Transverse colon (tissue), 4 donors: Measurements from ENCODE around the gene SPI1. TPM values are rescaled to one million over a fixed set of nuclear protein-coding genes. Genes with fewer than 3 reads are reported as not detected.

ENCODE experiments used
- DNase-seq: peaks from one replicate; pipeline ENCODE4 v3.0.0-alpha.2; 2019
- H3K27ac ChIP-seq, 4 donors: fragments of 200-600 bp; sonication (generic); 2 replicates each; pipeline ENCODE4 v1.5.1; 2016 to 2018; ENCODE audit warnings: inconsistent platforms in 4 of 4
- H3K27me3 ChIP-seq: fragments of 200-600 bp; sonication (generic); 2 replicates; pipeline ENCODE4 v1.5.1; 2017; ENCODE audit warnings: inconsistent platforms
- H3K36me3 ChIP-seq, 4 donors: fragments of 200-600 bp; sonication (generic); 2 replicates each; pipeline ENCODE4 v1.5.1; 2017 to 2019; ENCODE audit warnings: inconsistent platforms in 4 of 4
- H3K4me1 ChIP-seq, 4 donors: fragments of 200-600 bp; sonication (generic); 2 replicates each; pipeline ENCODE4 v1.5.1; 2017 to 2020; ENCODE audit warnings: inconsistent platforms in 4 of 4
- H3K4me3 ChIP-seq, 4 donors: fragments of 200-600 bp; sonication (generic); 1 replicate in 1 of 4; 2 replicates in 3 of 4; pipeline versions ENCODE4 v1.5.1 to v1.6.1; 2017 to 2019; ENCODE audit warnings: inconsistent platforms in 4 of 4
- H3K9me3 ChIP-seq, 2 donors: fragments of 200-600 bp; sonication (generic); 2 replicates each; pipeline ENCODE4 v1.5.1; 2017 to 2019; ENCODE audit warnings: inconsistent platforms in 2 of 2
- EP300 ChIP-seq: sonication (generic); formaldehyde crosslinking; IDR thresholded peaks from one replicate; pipeline ENCODE4 v1.6.1; 2017; ENCODE audit warnings: antibody characterized with exemption, low read depth
- POLR2A ChIP-seq: fragments of 450-650 bp; IDR thresholded peaks from one replicate; pipeline ENCODE4 v1.6.1; 2016; ENCODE audit warnings: antibody characterized with exemption, mild to moderate bottlenecking, moderate library complexity
- POLR2AphosphoS5 ChIP-seq, 3 donors: sonication (generic); formaldehyde crosslinking; IDR thresholded peaks; one replicate each; pipeline ENCODE4 v1.6.1; 2016; ENCODE audit warnings: antibody characterized with exemption in 3 of 3
- WGBS, 2 donors: methylation state at CpG; one replicate each; pipeline ENCODE4 v1.1.5; 2018; ENCODE audit warnings: low coverage in 1 of 2; 5-methylcytosine and 5-hydroxymethylcytosine counted together
- in situ Hi-C, 4 donors: fragments of 200-750 bp; cut with MboI; loops; one replicate each; pipeline versions ENCODE4 v1.15.0 to v1.15.1; 2017; ENCODE audit warnings: low sequenced_read_pairs in 3 of 4, low pct_ligation_motif_present in 1 of 4, low pct_unique_long_range_greater_than_20kb in 1 of 4
- intact Hi-C: fragments of 100-400 bp; cut with DNase I; formaldehyde crosslinking; loops from one replicate; pipeline ENCODE4 v1.15.1; 2023; ENCODE audit warnings: low total_unique reads
- total RNA-seq, 4 donors: library from RNA; depleted of rRNA; stranded (reverse); fragments of >200 nt; gene quantifications; one replicate each; pipeline ENCODE4 v1.1.0, GENCODE V29; 2016
- TF ChIP-seq, protein P1 (sequence below), 5 experiments: fragments of 200-600 bp in 3 of 5; fragments of 450-650 bp in 2 of 5; sonication (generic) in 3 of 5; IDR thresholded peaks; 1 replicate in 2 of 5; 2 replicates in 3 of 5; pipeline ENCODE4 v1.5.1; 2016 to 2017; ENCODE audit warnings: antibody characterized with exemption in 5 of 5, inconsistent platforms in 3 of 5, mild to moderate bottlenecking in 2 of 5, moderate library complexity in 1 of 5

The SPI1 gene
- total RNA-seq, 4 donors from 2014 or later = 7.1 to 35.5 (median 17.2) TPM

GRCh38 chr11:47331454-47332302 is 46.7 kb downstream of the SPI1 start:
- intact Hi-C loops (no loop called here), in situ Hi-C loops (no loop called here)
- TF ChIP-seq POLR2A (no peak), EP300 (no peak), POLR2AphosphoS5 (IDR thresholded peaks at IDR 0.05) (no peak)
- TF ChIP-seq, protein P1, sequence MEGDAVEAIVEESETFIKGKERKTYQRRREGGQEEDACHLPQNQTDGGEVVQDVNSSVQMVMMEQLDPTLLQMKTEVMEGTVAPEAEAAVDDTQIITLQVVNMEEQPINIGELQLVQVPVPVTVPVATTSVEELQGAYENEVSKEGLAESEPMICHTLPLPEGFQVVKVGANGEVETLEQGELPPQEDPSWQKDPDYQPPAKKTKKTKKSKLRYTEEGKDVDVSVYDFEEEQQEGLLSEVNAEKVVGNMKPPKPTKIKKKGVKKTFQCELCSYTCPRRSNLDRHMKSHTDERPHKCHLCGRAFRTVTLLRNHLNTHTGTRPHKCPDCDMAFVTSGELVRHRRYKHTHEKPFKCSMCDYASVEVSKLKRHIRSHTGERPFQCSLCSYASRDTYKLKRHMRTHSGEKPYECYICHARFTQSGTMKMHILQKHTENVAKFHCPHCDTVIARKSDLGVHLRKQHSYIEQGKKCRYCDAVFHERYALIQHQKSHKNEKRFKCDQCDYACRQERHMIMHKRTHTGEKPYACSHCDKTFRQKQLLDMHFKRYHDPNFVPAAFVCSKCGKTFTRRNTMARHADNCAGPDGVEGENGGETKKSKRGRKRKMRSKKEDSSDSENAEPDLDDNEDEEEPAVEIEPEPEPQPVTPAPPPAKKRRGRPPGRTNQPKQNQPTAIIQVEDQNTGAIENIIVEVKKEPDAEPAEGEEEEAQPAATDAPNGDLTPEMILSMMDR (IDR thresholded peaks at IDR 0.05) = no peak
- Histone ChIP-seq H3K36me3 (peaks cover 0 to 24% (median 5%) of the 10 kb centered on the region in 4 donors), H3K27me3 (no peaks in the 10 kb centered on the region), H3K9me3 (no peaks in the 10 kb centered on the region), H3K4me1 (peaks cover 0 to 20% (median 12%) of the 10 kb centered on the region in 4 donors), H3K4me3 (no peak overlapping the region), H3K27ac (peak overlapping the region; percentile 30 to 69 (median 52))
- peak; percentile 69 for DNase-seq
- 56% methylated on average over 20 of the region's 21 CpGs; no CpG with 5 or more reads in 1 of the 2 donors for WGBS, 2 donors

DNA sequence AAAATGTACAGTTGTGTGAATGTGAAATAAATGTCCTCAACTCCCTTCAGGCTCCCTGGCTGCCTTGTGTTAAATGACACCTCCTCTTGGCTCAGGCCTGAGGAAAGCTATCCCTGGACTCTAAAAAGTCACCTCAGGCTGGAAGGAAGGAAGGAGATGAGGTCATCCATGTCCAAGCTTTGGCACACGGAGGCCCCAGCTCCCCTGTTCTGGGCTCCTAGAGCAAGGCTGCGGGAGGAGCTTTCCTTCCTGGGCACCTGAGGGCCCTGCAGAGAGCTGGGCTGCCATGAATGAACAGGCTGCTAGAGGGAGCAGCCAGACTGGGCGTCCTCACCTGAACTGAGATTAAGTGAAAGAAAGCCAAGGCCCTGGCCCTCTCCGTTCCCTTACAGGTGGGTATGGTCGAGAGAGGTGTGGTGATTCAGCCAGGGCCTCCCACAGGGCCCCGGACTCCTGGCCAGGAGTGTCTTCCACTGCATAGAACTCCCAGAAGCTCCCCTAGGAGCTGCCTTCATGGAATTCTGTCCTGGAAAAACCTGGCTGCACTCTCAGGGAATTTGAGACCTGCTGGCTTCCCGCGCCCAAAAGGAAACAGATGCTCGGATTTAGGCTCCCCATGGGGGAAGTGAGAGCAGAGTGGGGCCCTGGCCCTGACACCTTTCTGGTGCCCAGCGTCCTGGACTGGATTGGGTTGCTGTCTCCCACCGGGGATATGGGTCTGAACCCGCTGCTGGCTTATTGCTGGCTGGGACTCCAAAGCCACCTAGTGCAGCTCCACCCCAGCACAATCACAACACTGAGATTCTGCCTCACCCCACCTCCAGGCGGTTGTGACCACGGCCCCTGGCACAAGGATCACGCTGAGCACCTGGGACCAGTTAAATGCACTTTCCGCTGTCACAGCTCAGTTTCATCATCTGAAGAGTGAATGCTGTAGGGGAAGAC is 48.1 kb downstream of the SPI1 start:
- H3K4me1 ChIP-seq = peaks cover 0 to 20% (median 12%) of the 10 kb centered on the region in 4 donors
- WGBS, 2 donors = 71% methylated on average over 13 of the region's 16 CpGs; no CpG with 5 or more reads in 1 of the 2 donors
- no peaks in the 10 kb centered on the region for H3K9me3 ChIP-seq
- no peak overlapping the region for H3K4me3 ChIP-seq
- H3K27me3 ChIP-seq = no peaks in the 10 kb centered on the region
- peaks cover 0 to 36% (median 6%) of the 10 kb centered on the region in 4 donors for H3K36me3 ChIP-seq
- no peak for TF ChIP-seq POLR2A
- TF ChIP-seq, protein P1 (IDR thresholded peaks at IDR 0.05) = no peak
- no peak for TF ChIP-seq EP300
- TF ChIP-seq POLR2AphosphoS5 (IDR thresholded peaks at IDR 0.05) = no peak
- in situ Hi-C loops (no loop called here), intact Hi-C loops (no loop called here)
- no peak for DNase-seq
- peak overlapping the region in 1 of 4 donors; percentile 69 for H3K27ac ChIP-seq

DNA sequence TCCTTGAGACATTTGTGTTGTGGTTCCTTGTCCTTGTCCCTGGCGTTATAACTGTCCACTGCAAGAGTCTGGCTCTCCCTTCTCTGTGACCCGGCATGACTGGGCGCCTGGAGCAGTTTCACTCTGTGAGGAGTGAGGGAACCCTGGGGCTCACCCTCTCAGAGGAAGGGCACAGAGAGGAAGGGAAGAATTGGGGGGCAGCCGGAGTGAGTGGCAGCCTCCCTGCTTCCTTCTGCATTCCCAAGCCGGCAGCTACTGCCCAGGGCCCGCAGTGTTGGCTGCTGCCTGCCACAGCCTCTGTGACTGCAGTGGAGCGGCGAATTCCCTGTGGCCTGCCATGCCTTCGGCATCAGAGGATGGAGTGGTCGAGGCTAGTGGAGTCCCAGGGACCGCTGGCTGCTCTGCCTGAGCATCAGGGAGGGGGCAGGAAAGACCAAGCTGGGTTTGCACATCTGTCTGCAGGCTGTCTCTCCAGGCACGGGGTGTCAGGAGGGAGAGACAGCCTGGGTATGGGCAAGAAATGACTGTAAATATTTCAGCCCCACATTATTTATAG is 48.8 kb downstream of the SPI1 start:
- Histone ChIP-seq H3K27me3 (no peaks in the 10 kb centered on the region), H3K27ac (no peak overlapping the region), H3K4me1 (peaks cover 0 to 20% (median 12%) of the 10 kb centered on the region in 4 donors), H3K36me3 (peaks cover 0 to 39% (median 6%) of the 10 kb centered on the region in 4 donors), H3K9me3 (no peaks in the 10 kb centered on the region), H3K4me3 (no peak overlapping the region)
- intact Hi-C loops = no loop called here
- TF ChIP-seq, protein P1 (IDR thresholded peaks at IDR 0.05) = no peak
- TF ChIP-seq POLR2A = no peak
- no peak for TF ChIP-seq POLR2AphosphoS5 (IDR thresholded peaks at IDR 0.05)
- no peak for TF ChIP-seq EP300
- 86% methylated on average over 12 of the region's 12 CpGs; no CpG with 5 or more reads in 1 of the 2 donors for WGBS, 2 donors
- no peak for DNase-seq
- in situ Hi-C loops = no loop called here
